DMS 273 (cell line): ENCODE measurements around the gene IFT88.

ENCODE experiments used
- DNase-seq: peaks from one replicate; lab custom pipeline; 2025; ENCODE audit not compliant: unreplicated experiment; lab: John Stamatoyannopoulos, UW

Gene IFT88

GRCh38 chr13:20685092-20685491 lies 118.1 kb downstream of the IFT88 start:
- no peak for DNase-seq

- DNase-seq = no peak
Observed at GRCh38 chr13:20686167-20686566, 119.2 kb downstream of the IFT88 start.

DNA sequence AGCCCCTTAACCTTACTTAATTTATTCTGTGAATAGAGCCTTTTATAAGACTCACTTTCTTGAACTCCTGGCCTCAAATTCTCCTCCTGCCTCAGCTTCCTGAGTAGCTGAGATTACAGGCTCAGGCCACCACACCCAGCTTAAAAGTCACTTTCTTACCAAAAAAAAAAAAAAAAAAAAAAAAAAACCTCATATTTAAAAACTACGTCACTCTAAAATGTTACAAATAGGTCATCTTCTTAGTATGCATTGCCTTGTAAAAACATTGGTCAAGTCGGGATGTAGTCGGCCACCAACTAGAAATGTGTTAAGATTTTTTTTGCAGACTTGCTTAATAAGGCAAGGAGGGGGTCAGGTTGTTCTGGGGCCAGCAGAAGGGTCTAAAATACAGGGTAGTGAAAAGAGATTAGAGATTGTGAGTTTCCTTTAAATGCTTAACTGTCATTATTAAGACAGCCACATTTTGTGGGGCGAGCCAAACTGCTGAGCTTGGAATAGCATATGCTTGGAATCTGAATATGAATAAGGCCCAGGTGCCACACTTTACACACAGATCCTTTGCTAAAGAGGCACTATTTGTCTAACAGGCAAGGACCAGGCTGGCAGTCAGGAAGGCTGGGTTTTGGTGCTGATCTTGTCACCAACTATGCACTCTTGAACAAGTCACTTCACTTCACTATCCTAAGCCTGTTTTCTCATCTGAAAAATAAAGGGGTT lies 120.1 kb downstream of the IFT88 start:
- DNase-seq = peak; percentile 2

- DNase-seq = no peak
Observed at GRCh38 chr13:20689291-20689690, 122.3 kb downstream of the IFT88 start.

- no peak for DNase-seq
Observed at GRCh38 chr13:20691616-20692015, 124.7 kb downstream of the IFT88 start.

DNA sequence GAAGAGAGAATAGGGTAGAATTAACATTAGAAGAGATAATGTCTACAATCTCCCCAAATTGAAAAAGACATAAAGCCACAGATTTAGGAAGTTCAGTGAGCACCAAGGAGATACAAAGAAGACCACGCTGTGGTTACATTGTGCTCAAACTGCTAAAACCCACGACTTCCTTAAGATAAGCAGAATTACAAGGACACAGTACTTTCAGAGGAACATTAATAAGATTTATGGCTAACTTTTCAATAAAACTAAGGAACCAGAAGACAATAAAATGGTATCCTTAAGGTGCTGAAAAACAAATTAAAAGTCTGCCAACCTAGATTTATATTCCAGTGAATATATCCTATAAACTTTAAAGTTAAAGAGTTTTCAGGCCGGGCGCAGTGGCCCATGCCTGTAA lies 129.1 kb downstream of the IFT88 start:
- no peak for DNase-seq

DNA sequence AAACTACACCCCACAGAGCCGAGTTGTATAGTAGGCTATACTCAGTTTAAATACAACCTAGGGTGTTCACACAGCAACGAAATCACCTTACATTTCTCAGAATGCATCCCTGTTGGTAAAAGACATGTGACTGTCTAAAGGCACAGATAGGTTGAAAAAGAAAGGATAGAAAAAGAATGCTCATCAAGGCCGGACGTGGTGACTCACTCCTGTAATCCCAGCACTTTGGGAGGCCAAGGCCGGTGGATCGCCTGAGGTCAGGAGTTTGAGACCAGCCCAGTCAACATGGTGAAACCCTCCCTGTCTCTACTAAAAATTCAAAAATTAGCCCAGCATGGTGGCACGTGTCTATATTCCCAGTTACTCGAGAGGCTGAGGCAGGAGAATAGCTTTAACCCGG lies 132.8 kb downstream of the IFT88 start:
- no peak for DNase-seq

GRCh38 chr13:20700288-20700687 lies 133.3 kb downstream of the IFT88 start:
- no peak for DNase-seq

DNA sequence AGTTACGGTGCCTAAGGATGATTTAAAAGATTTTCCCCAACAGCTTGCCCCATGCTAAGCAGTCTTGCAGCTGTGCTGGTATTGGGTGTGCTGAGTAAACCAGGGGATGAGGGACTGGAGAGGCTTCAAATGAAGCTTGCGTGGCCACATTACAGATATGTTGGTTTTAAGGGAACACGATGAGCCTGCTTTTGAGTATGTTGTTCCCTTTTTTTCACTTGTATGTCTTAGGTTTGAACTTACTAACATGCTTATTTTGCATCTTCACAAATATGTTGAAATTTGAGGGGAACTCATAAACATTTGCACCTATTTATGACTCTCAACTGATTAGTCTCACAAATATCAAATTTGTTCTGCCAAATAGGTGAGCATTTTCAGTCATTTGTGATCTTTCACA lies 134.5 kb downstream of the IFT88 start:
- DNase-seq = no peak

GRCh38 chr13:20702530-20702914 lies 135.6 kb downstream of the IFT88 start:
- peak; percentile 37 for DNase-seq

DNA sequence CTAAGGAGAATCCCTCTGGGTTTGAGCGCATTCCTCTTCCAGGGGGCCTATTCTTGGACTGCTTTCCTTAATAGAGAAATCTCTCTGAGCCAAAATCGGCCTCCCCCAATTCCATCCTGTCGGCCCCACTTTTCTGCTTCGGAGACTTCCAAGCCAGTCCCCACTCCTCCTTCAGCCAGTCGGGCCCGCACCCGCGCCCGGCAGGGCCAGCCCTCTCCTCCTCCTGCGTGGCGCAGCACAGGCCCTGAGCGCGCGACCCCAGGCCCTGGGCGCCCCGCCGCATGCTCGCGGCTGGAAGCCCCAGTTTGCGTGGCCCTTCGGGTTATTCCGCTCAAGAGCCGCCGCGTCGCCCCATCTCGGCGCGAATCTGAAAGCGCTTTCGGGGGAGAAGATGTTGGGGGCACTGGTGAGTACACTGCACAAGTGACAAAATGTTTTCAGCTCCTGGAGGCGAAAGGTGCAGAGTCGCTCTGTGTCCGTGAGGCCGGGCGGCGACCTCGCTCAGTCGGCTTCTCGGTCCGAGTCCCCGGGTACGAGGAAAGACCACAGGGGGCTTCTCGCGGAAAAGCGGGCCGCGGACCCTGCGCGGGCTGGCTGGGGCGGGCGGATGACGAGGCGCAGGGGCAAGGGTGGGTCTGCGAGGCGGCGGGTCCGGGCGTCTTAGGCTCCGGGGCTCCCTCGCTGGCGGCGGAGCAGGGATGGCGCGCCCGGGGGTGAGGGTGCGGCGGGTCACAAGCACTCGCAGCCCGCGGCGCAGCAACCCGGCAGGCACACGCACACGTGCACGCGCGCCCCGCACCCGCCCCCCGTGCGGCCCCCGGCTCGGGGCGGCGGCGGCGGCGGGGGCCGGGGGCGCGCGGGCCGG lies 136.2 kb downstream of the IFT88 start, which contains the start of gene IL17D:
TSS of gene IL17D (plus strand) at position 785 of the 865 bp plus-strand sequence. CDS start 303 bp downstream, outside the sequence.
- peak; percentile 60 for DNase-seq

- DNase-seq = peak; percentile 84
Observed at GRCh38 chr13:20703780-20704458, 137.0 kb downstream of the IFT88 start.

- no peak for DNase-seq
Observed at GRCh38 chr13:20704459-20705069, 137.6 kb downstream of the IFT88 start.

GRCh38 chr13:20706661-20707060 lies 139.7 kb downstream of the IFT88 start:
- DNase-seq = no peak

- no peak for DNase-seq
Observed at GRCh38 chr13:20708216-20708615, 141.3 kb downstream of the IFT88 start.

GRCh38 chr13:20709369-20709768 lies 142.4 kb downstream of the IFT88 start:
- DNase-seq = no peak

- DNase-seq = no peak
Observed at GRCh38 chr13:20709782-20710181, 142.8 kb downstream of the IFT88 start.

- DNase-seq = peak; percentile 46
Observed at GRCh38 chr13:20711301-20712044, 144.5 kb downstream of the IFT88 start.

- no peak for DNase-seq
Observed at GRCh38 chr13:20713014-20713376, 146.0 kb downstream of the IFT88 start.

DNA sequence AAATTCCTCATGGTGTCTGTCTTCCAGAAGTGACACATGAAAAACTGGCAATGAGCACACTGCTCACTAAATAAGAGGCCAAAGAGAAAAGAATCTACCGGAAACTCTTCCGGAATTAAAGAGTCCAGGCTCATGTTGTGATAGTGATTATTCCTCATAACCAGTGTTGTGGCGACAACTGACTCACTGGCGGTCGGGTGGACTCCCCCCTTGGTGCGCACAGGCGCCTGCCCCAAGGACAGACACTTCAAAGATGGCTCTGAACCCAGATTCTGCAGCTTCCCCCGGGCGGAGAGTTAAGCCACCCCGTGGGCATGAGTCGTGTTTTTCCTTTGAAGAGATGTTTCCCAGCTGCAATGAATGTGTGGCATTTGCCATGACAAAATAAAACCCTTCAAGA lies 146.8 kb downstream of the IFT88 start:
- no peak for DNase-seq

DNA sequence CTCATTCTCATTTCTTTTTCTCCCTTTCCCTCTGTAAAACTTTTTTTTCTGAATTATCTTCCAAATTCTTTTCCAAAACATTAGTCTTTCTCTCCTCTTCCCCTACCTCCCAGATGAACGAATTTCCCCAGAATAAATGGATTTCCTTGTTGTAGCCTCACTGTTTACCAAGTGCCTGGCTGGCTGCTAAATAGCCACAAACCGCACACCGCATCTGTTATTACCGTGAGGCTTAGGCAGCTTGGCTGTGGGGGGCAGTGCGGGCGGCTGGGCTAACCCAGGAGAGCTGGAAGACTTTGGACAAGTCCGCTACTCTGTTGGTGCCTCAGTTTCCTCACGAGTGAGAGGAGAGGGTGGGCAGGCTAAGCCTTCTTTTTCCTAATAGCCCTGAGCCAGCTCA lies 147.2 kb downstream of the IFT88 start:
- DNase-seq = no peak
